Smooth muscle cell (in vitro differentiated cells): Measurements from ENCODE around the gene DUSP9. TPM values are rescaled to one million over a fixed set of nuclear protein-coding genes. Genes with fewer than 3 reads are reported as not detected.
"Not testable (repeated sequence)": the region's sequence is repeated elsewhere in the genome, so short reads cannot be mapped to it uniquely, and the experiment has no call there.

Source experiments
- DNase-seq: peaks from one replicate; lab custom pipeline; 2025; ENCODE audit not compliant: unreplicated experiment; lab: John Stamatoyannopoulos, UW
- H2AFZ ChIP-seq: fragments of 200-600 bp; sonication (generic); 2 replicates; pipeline ENCODE4 v1.6.0; 2016; ENCODE audit warnings: antibody characterized with exemption, low read depth, mild to moderate bottlenecking
- H3F3A ChIP-seq: fragments of 200-600 bp; sonication (generic); 2 replicates; pipeline ENCODE4 v1.6.0; 2017; ENCODE audit warnings: antibody characterized with exemption, low read depth
- H3K27ac ChIP-seq: fragments of 200-600 bp; sonication (generic); 2 replicates; pipeline ENCODE4 v1.5.1; 2016; ENCODE audit warnings: low read depth, mild to moderate bottlenecking
- H3K27me3 ChIP-seq: fragments of 200-600 bp; sonication (generic); 2 replicates; pipeline ENCODE4 v1.6.1; 2016; ENCODE audit warnings: low read depth, mild to moderate bottlenecking
- H3K36me3 ChIP-seq: fragments of 200-600 bp; sonication (generic); 2 replicates; pipeline ENCODE4 v1.5.1; 2016; ENCODE audit warnings: low read depth
- H3K4me1 ChIP-seq: fragments of 200-600 bp; sonication (generic); 2 replicates; pipeline ENCODE4 v1.5.1; 2016; ENCODE audit warnings: low read depth
- H3K4me2 ChIP-seq: fragments of 200-600 bp; sonication (generic); 2 replicates; pipeline ENCODE4 v1.6.0; 2016; ENCODE audit warnings: mild to moderate bottlenecking
- H3K4me3 ChIP-seq: fragments of 200-600 bp; sonication (generic); 2 replicates; pipeline ENCODE4 v1.5.1; 2016; ENCODE audit warnings: mild to moderate bottlenecking
- H3K79me2 ChIP-seq: fragments of 200-600 bp; sonication (generic); 2 replicates; pipeline ENCODE4 v1.6.0; 2016; ENCODE audit warnings: low read depth, mild to moderate bottlenecking
- H3K9ac ChIP-seq: fragments of 200-600 bp; sonication (generic); 2 replicates; pipeline ENCODE4 v1.6.0; 2016; ENCODE audit warnings: low read depth
- H3K9me3 ChIP-seq: fragments of 200-600 bp; sonication (generic); replicated peaks from 2 replicates; pipeline ENCODE4 v1.5.1; 2016; ENCODE audit warnings: low read depth
- H4K20me1 ChIP-seq: fragments of 200-600 bp; sonication (generic); 2 replicates; pipeline ENCODE4 v1.6.0; 2016; ENCODE audit warnings: low read depth
- WGBS: methylation state at CpG from one replicate; pipeline ENCODE4 v1.1.7; 2016; ENCODE audit warnings: low lambda C conversion rate; 5-methylcytosine and 5-hydroxymethylcytosine counted together
- polyA plus RNA-seq: library from polyadenylated mRNA; unstranded; fragments of >200 nt; fragmentation: Nextera tagmentation; extraction: Ambion mirVana; gene quantifications from 2 replicates; pipeline ENCODE4 v1.2.1, GENCODE V29; 2016
- total RNA-seq: library from RNA; depleted of rRNA; stranded (reverse); fragments of >200 nt; gene quantifications from 2 replicates; pipeline ENCODE4 v1.2.3, GENCODE V29; 2014
- TF ChIP-seq, protein P1 (sequence below): fragments of 200-600 bp; sonication (generic); IDR thresholded peaks from 2 replicates; pipeline ENCODE4 v1.5.1; 2017; ENCODE audit warnings: borderline replicate concordance, mild to moderate bottlenecking, antibody characterized with exemption; ENCODE audit not compliant: insufficient read depth, poor library complexity, severe bottlenecking

Gene DUSP9
- total and polyA plus RNA-seq, 2 experiments from 2014 or later, result 3.0 to 11.3 TPM

DNA sequence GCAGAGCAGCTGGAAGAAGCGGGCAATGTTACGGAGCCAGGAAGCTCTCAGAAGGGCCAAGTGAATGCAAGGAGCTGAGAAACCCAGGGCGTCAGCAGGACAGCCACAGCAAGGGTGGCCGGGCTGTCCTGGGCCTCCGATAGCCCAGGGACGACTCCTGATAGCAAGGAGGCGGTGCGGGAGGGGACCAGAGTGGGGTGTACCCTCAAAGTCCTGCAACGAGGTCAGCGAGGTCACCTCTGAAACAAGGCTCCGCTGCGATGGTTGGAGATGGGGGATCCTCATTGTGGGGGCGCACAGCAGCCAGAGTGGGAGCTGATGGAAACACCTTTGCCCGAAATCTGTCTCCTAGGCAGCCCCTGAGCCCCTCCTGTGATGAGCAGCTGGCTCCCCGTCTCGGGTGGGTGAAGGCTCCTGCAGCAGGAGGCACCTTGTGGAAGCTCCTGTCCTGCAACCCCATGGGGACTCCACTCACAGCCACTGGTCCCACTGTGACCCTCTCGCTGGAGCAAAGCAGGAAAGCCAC is 43.8 kb upstream of the DUSP9 start:
- H3K79me2 ChIP-seq, result no peaks in the 10 kb centered on the region
- no peaks in the 10 kb centered on the region for H4K20me1 ChIP-seq
- H2AFZ ChIP-seq, result no peak overlapping the region
- H3K9ac ChIP-seq, result no peak overlapping the region
- H3K4me3 ChIP-seq, result no peak overlapping the region
- H3K36me3 ChIP-seq, result no peaks in the 10 kb centered on the region
- TF ChIP-seq, protein P1, sequence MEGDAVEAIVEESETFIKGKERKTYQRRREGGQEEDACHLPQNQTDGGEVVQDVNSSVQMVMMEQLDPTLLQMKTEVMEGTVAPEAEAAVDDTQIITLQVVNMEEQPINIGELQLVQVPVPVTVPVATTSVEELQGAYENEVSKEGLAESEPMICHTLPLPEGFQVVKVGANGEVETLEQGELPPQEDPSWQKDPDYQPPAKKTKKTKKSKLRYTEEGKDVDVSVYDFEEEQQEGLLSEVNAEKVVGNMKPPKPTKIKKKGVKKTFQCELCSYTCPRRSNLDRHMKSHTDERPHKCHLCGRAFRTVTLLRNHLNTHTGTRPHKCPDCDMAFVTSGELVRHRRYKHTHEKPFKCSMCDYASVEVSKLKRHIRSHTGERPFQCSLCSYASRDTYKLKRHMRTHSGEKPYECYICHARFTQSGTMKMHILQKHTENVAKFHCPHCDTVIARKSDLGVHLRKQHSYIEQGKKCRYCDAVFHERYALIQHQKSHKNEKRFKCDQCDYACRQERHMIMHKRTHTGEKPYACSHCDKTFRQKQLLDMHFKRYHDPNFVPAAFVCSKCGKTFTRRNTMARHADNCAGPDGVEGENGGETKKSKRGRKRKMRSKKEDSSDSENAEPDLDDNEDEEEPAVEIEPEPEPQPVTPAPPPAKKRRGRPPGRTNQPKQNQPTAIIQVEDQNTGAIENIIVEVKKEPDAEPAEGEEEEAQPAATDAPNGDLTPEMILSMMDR, result no peak
- no peak overlapping the region for H3K4me2 ChIP-seq
- peaks cover 3% of the 10 kb centered on the region for H3K27me3 ChIP-seq
- H3K9me3 ChIP-seq, result no peaks in the 10 kb centered on the region
- no peaks in the 10 kb centered on the region for H3K4me1 ChIP-seq
- no peak overlapping the region for H3K27ac ChIP-seq
- DNase-seq, result no peak
- WGBS, result 85% methylated on average over 17 of the region's 17 CpGs
- no peaks in the 10 kb centered on the region for H3F3A ChIP-seq

DNA sequence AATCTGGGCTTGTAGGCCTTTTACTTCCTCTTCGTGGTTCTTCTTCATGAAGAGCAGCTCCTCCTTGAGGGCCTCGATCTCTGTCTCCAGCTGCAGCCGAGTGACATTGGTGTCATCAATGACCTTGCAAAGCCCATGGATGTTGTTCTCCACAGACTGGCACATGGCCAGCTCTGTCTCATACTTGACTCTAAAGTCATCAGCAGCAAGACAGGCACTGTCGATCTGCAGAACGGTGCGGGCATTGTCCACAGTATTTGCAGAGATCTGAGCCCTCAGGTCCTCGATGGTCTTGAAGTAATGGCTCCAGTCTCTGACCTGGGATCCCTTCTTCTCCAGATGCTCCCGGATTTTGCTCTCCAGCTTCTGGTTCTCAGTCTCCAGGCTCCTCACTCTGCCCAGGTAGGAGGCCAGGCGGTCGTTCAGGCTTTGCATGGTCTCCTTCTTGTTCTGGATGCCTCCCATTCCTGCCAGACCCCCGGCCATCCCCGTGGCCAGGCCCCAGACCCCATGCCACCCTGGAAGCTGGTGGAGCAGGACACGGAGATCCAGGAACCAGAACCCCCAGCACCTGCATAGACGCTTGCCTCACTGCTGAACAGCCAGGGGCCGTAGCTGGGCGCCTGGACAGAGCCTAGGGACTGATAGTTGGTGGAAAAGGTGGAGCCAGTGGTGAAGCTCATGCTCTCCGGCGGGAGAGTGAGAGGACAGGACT is 42.2 kb upstream of the DUSP9 start:
- H3K4me1 ChIP-seq, H3K27ac ChIP-seq: not testable (repeated sequence)
- whole genome bisulfite sequencing, result 77% methylated on average over 18 of the region's 18 CpGs

DNA sequence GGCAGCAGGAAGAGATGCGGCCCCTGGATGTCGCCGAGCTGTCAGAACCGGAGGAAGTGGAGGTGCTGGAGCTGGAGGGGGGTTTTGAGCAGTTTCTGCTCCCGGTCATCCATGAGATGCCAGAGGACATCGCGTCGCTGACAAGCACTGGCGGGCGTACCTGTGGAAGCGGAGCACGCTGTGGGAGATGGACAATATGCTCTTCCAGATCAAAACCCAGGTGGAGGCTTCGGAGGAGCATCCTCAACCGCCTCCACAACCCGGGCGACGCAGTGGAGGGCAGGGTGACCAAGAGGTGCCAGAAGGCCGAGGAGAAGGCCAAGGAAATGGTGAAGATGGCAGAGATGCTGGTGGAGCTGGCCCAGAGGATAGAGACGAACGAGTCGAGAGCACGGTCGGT is 40.5 kb upstream of the DUSP9 start:
- H2AFZ ChIP-seq, result no peak overlapping the region
- no peaks in the 10 kb centered on the region for H4K20me1 ChIP-seq
- no peak overlapping the region for H3K27ac ChIP-seq
- no peaks in the 10 kb centered on the region for H3K9me3 ChIP-seq
- no peak for DNase-seq
- H3K27me3 ChIP-seq, result peaks cover 3% of the 10 kb centered on the region
- H3K4me3 ChIP-seq, result no peak overlapping the region
- WGBS, result 81% methylated on average over 23 of the region's 23 CpGs
- H3K79me2 ChIP-seq, result no peaks in the 10 kb centered on the region
- no peaks in the 10 kb centered on the region for H3F3A ChIP-seq
- no peak overlapping the region for H3K4me2 ChIP-seq
- H3K4me1 ChIP-seq, result no peaks in the 10 kb centered on the region
- H3K36me3 ChIP-seq, result no peaks in the 10 kb centered on the region
- no peak overlapping the region for H3K9ac ChIP-seq
- TF ChIP-seq, protein P1, result no peak

More for the DNA sequence above, 42.2 kb upstream of the DUSP9 start:
- H3K4me3 ChIP-seq, H3K4me2 ChIP-seq, H3F3A ChIP-seq, H3K79me2 ChIP-seq, H3K27me3 ChIP-seq, H3K9ac ChIP-seq, H3K36me3 ChIP-seq, DNase-seq, H4K20me1 ChIP-seq, H3K9me3 ChIP-seq, H2AFZ ChIP-seq: not testable (repeated sequence)

DNA sequence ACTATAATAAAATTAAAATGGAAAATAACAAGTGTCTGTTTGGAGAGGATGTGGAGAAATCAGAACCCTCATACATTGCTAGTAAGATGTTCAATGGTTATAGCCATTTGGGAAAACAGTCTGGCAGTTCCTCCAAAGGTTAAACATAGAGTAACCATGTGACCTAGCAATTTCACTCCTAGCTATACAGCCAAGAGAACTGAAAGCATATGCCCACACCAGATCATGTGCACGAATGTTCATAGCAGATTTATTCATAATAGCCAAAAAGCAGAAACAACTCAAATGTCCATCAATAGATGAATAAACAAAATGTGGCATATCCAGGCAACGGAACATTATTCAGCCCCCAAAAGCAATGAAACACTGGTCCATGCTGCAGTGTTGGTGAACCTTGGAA is 38.6 kb upstream of the DUSP9 start:
- WGBS, result 84% methylated on average over 2 of the region's 2 CpGs
- TF ChIP-seq, protein P1, result no peak

More for the DNA sequence above, 38.6 kb upstream of the DUSP9 start:
- H3K9ac ChIP-seq, result no peak overlapping the region
- peaks cover 3% of the 10 kb centered on the region for H3K27me3 ChIP-seq
- H3K9me3 ChIP-seq, result no peaks in the 10 kb centered on the region
- no peaks in the 10 kb centered on the region for H3F3A ChIP-seq
- H3K4me2 ChIP-seq, result no peak overlapping the region
- no peaks in the 10 kb centered on the region for H3K36me3 ChIP-seq
- H3K79me2 ChIP-seq, result no peaks in the 10 kb centered on the region
- no peak overlapping the region for H3K27ac ChIP-seq
- H2AFZ ChIP-seq, result no peak overlapping the region
- no peak overlapping the region for H3K4me3 ChIP-seq
- H4K20me1 ChIP-seq, result no peaks in the 10 kb centered on the region
- DNase-seq, result no peak
- H3K4me1 ChIP-seq, result no peaks in the 10 kb centered on the region
